ENCODE data around the gene MAPKBP1.
A peak's percentile ranks its signal among the peaks of the same experiment; 100 is the strongest.

MAPKBP1 gene

GRCh38 chr15:41806291-41807181, 32.3 kb downstream of the MAPKBP1 start:
- no peak for DNase-seq

DNA sequence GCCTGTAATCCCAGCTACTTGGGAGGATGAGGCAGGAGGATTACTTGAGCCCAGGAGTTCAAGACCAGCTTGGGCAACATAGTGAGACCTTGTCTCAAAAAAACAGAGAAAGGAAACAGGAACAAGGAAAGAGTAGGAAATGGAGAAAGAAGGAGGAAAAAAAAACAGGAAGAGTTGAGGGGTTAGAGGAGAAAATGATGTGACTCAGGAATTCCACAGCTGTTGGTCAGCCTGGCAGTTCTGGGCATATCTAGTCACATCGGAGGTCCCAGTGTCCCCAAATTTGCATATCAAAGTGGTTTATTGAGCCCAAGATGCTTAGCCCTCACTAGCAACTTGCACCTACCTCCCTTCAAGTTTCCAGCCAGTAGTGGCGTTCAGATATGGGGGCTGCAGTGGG, 34.8 kb downstream of the MAPKBP1 start:
- DNase-seq = no peak

DNA sequence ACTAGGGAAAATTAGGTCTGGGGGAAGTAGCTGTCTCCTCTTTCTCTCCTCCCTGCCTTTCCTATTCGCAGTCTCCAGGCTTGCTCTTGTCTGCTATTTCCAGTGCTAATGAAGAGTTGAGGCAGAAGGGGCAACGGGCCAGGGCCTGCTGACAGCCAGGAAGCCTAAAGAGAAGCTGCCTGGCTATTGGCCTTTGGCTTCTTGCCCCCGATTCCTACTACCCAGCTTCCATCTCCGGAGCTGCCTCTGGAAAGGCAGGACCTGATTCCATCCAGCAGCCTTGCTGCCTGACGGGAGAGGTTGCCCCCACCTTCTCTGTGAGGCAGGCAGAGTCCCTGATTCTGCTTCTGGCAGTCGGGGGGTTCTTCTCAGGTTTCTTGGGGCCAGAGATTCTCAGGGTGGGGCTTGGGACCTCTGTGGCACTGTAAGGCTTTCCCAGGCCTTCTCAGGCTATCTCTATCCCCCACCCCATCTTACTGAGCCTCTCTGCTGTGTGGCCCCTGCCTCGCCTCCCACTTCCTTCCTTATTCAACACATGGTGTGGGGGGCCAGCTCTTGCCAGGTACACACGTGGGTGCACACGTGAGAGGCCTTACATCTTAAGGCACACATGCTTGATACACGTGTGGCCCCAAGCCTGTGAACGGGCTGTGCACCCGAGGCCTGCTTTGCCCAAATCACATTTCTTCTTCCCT, 35.4 kb downstream of the MAPKBP1 start:
- DNase-seq = peak in 1 of 2 experiments; percentile 29

- no peak for DNase-seq
Measured at GRCh38 chr15:41810651-41811431, 36.6 kb downstream of the MAPKBP1 start.

- peak in 1 of 2 experiments; percentile 52 for DNase-seq
Measured at GRCh38 chr15:41811432-41812195, 37.3 kb downstream of the MAPKBP1 start.

GRCh38 chr15:41812820-41813375, 38.6 kb downstream of the MAPKBP1 start:
- no peak for DNase-seq

DNA sequence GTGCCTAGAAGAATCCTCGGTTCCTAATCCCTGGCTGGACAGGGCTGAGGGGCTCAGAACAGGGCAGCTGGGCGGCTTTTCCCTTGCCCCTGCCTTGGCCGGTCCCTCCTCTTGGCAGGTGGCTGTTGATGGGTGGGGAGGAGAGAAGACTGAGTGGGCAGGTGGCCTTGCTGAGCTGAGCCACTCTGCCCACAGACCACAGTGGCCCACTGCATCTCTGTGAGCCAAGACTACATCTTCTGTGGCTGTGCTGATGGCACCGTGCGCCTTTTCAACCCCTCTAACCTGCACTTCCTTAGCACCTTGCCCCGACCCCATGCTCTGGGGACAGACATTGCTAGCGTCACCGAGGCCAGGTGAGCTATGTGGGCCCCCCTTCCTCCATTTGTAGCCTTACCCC, 39.1 kb downstream of the MAPKBP1 start:
- no peak for DNase-seq

DNA sequence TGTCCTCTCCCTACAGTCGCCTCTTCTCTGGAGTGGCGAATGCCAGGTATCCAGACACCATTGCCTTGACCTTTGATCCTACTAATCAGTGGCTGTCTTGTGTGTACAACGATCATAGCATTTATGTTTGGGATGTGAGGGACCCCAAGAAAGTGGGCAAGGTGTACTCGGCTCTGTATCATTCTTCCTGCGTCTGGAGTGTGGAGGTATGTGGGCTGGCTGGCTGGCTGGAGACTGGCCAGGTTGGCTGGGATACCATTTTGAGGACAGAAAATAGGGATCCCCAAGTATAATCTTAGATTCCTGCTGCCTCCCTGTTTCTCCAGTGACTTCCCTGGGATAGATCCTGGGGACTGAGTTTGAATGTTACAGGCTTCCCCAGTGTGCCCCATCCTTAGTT, 40.2 kb downstream of the MAPKBP1 start:
- no peak for DNase-seq

- DNase-seq = no peak
Measured at GRCh38 chr15:41816788-41817187, 42.5 kb downstream of the MAPKBP1 start.

- DNase-seq = no peak
Measured at GRCh38 chr15:41817327-41817726, 43.0 kb downstream of the MAPKBP1 start.

DNA sequence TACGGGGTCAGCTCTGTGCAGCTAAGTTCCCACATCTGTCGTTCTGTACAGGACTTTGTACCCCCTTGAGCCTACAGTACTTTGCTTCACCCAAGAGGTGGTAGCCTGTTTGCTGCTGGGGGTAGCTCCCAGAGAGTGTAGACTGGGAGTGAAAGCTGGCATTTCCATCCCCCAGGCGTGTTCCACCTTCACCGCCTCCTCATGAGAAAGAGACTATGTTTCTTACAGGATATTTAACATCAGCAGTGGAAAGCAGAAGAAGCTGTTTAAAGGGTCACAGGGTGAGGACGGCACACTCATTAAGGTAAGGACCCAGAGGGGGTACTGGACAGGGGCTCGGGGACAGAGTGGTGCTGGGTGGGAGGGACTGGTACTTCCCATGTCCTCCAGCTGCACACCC, 43.5 kb downstream of the MAPKBP1 start:
- DNase-seq = no peak

DNA sequence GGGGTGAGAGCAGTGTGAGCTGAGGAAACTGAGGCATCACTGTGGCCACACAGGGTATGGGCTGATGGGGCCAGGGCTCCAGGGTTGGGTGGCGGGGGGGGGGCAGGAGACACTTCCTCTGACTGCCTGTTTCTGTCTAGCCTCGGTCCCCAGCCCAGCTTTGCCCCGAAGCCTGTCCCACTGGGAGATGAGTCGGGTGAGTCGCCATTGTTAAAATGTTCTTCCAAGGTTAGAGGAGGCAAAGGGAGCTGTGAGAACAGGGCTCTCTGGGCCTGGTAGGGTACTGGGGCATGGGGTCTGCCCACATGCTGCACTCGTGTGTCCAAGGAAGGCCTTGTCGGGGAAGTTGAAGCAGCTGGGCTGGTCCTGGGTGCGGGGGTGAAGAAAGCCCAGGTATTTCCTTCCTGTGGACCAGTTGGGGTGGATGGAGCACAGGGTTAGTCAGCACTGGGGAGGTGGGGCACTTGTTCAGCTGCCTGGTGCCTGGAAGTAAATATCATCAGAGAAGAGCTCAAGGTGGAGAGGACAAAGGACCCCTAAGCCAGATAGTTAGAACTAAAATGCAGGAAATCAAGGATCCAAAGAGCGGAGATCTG, 45.3 kb downstream of the MAPKBP1 start:
- no peak for DNase-seq

DNA sequence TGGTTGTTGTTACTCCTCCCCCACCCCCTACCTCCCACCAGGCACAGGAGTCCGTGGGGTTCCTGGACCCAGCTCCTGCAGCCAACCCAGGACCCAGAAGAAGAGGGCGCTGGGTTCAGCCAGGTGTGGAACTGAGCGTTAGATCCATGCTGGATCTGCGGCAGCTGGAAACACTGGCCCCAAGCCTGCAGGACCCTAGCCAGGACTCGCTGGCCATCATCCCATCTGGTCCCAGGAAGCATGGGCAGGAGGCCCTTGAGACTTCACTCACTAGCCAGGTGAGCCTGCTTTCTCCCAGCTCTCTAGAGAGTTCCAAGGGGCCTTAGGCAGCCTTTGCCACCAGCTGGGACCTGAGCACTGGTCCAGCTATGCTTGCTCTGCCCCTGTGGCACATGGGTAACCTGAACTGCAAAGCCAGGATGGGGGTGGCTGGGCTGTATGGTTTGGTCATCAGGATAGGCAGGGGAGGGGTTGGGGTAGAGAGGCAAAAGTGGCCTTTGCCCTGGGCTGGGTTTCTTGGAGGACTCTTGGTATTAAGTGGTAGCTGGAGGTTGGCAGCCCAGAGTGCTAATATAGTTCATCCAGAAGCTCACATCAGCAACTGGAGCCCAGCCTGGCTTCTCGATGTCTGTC, 46.6 kb downstream of the MAPKBP1 start:
- DNase-seq = no peak

DNA sequence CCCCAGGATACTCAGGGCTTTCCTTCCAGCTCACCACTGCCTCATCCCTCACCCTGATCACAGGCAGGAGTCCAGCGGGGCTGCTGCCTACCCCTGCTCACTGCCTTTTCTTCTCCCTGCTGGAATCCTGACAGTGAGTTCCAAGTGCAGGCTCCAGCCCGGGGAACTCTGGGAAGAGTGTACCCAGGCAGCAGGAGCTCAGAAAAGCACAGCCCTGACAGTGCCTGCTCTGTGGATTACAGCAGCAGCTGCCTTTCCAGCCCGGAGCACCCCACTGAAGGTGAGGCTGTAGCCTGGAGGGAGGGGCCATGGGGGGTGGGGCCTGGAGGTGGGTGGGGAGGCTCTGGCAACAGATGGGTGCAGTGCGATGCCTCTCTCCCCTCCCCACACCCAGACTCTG, 47.5 kb downstream of the MAPKBP1 start:
- DNase-seq = no peak

DNA sequence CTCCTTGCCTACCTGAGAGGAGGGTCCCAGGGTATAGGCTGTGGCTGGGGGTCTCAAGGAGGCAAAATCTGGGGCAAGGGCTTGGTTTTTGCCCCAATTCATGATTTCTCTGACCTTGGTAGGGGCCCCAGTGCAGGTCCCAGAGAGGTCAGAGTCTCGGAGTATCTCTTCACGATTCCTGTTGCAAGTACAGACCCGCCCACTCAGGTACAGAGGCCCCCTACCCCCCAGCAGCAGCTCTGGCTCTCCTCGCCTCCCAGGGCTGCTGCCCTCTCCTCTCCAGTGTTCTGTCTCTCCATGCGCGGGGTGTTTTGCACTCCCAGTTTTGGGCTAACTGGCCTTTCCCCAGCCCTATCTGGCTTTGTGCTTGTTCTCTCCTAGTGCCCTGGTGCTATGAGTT, 48.2 kb downstream of the MAPKBP1 start:
- DNase-seq = no peak

DNA sequence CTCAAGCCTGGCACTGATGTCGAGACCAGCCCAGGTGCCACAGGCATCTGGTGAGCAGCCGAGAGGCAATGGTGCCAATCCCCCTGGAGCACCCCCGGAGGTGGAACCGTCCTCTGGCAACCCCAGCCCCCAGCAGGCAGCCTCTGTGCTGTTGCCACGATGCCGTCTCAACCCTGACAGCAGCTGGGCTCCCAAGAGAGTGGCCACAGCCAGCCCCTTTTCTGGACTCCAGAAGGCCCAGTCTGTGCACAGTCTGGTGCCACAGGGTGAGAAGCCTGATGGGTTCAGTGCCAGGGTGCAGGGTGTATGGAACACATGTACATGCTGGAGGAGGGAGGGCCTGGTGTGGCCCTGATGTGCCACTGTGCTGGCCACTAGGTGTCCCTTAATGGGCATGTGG, 48.7 kb downstream of the MAPKBP1 start:
- DNase-seq = no peak

DNA sequence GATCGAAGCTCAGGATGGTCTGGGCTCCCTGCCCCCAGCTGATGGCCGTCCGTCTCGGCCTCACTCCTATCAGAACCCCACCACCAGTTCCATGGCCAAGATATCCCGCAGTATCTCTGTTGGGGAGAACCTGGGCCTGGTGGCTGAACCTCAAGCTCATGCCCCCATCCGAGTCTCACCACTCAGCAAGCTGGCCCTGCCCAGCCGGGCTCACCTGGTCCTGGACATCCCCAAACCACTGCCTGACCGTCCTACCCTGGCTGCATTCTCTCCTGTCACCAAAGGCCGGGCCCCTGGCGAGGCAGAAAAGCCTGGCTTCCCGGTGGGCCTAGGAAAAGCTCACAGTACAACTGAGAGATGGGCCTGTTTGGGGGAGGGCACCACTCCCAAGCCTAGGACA, 49.2 kb downstream of the MAPKBP1 start:
- DNase-seq = no peak

GRCh38 chr15:41824062-41824745, 49.9 kb downstream of the MAPKBP1 start:
- DNase-seq = no peak

DNA sequence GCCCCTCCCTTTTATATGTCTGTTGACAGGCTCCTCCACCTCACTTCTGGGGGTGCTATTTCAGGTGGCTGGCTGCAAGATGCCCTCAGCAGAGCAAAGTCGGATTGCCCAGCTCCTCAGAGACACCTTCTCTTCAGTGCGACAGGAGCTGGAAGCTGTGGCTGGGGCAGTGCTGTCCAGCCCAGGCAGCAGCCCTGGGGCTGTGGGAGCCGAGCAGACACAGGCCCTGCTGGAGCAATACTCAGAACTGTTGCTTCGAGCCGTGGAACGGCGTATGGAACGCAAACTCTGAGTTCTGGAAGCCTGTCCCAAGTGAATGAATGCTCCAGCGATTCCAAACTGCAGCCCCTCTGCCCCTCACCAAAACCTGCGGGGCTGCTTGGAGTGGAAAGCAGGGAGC, 50.9 kb downstream of the MAPKBP1 start:
- DNase-seq = no peak

All from cerebellar nuclear complex (tissue), 1 donor.